Sigmoid colon (tissue), 4 donors: ENCODE results near the gene TM7SF3.

ENCODE experiments used
- EP300 ChIP-seq, 4 donors: sonication (generic); formaldehyde crosslinking; IDR thresholded peaks; one replicate each; pipeline ENCODE4 v1.6.1; 2017; ENCODE audit warnings: antibody characterized with exemption in 4 of 4
- POLR2A ChIP-seq, 2 donors: fragments of 450-650 bp; IDR thresholded peaks; one replicate each; pipeline ENCODE4 v1.6.1; 2016; ENCODE audit warnings: antibody characterized with exemption in 2 of 2, mild to moderate bottlenecking in 2 of 2, moderate library complexity in 2 of 2
- POLR2AphosphoS5 ChIP-seq, 4 donors: sonication (generic); formaldehyde crosslinking; IDR thresholded peaks; one replicate each; pipeline ENCODE4 v1.6.1; 2017; ENCODE audit warnings: antibody characterized with exemption in 4 of 4
- TF ChIP-seq, protein P1 (sequence below), 4 experiments: fragments of 450-650 bp in 3 of 4; fragments of 200-600 bp in 1 of 4; IDR thresholded peaks; one replicate each; pipeline ENCODE4 v1.5.1; 2016 to 2019; ENCODE audit warnings: antibody characterized with exemption in 4 of 4, mild to moderate bottlenecking in 3 of 4, moderate library complexity in 2 of 4

DNA sequence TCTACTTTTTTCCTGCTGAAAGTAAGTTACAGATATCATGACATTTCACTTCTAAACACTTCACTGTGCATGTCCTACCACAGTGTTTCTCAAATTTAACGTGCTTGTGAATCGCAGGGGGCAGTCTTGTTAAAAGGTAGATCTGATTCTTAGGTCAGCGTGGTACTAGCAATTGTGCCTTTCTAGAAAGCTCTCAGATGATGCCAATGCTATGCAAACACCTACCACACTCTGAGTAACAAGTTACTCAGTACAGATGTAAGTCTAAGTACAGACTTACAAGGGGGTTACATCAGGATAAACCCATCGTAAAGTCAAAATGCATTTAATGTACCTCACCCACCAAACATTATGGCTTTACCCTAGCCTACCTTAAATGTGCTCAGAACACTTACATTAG is 22.4 kb downstream of the TM7SF3 start:
- TF ChIP-seq, protein P1, sequence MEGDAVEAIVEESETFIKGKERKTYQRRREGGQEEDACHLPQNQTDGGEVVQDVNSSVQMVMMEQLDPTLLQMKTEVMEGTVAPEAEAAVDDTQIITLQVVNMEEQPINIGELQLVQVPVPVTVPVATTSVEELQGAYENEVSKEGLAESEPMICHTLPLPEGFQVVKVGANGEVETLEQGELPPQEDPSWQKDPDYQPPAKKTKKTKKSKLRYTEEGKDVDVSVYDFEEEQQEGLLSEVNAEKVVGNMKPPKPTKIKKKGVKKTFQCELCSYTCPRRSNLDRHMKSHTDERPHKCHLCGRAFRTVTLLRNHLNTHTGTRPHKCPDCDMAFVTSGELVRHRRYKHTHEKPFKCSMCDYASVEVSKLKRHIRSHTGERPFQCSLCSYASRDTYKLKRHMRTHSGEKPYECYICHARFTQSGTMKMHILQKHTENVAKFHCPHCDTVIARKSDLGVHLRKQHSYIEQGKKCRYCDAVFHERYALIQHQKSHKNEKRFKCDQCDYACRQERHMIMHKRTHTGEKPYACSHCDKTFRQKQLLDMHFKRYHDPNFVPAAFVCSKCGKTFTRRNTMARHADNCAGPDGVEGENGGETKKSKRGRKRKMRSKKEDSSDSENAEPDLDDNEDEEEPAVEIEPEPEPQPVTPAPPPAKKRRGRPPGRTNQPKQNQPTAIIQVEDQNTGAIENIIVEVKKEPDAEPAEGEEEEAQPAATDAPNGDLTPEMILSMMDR (IDR thresholded peaks at IDR 0.05): no peak
- TF ChIP-seq POLR2A (IDR thresholded peaks at IDR 0.05) (no peak), EP300 (IDR thresholded peaks at IDR 0.05) (no peak), POLR2AphosphoS5 (IDR thresholded peaks at IDR 0.05) (no peak)
